ENCODE results near the gene PGBD2.
"Not testable (repeated sequence)": the region's sequence is repeated elsewhere in the genome, so short reads cannot be mapped to it uniquely, and the experiment has no call there.

Gene PGBD2

GRCh38 chr1:248925859-248926258 is 19.8 kb downstream of the PGBD2 start:
- DNase-seq (ENCODE audit: low read depth) = not testable (repeated sequence)

GRCh38 chr1:248926401-248927182 is 20.6 kb downstream of the PGBD2 start:
- peak; percentile 89 for DNase-seq (ENCODE audit: low read depth)

- DNase-seq (ENCODE audit: low read depth) = not testable (repeated sequence)
Observed at GRCh38 chr1:248927283-248927682, 21.2 kb downstream of the PGBD2 start.

- not testable (repeated sequence) for DNase-seq (ENCODE audit: low read depth)
Observed at GRCh38 chr1:248928122-248928521, 22.1 kb downstream of the PGBD2 start.

GRCh38 chr1:248930037-248930436 is 24.0 kb downstream of the PGBD2 start:
- not testable (repeated sequence) for DNase-seq (ENCODE audit: low read depth)

GRCh38 chr1:248938173-248938809 is 32.3 kb downstream of the PGBD2 start:
- DNase-seq (ENCODE audit: low read depth) = not testable (repeated sequence)

- not testable (repeated sequence) for DNase-seq (ENCODE audit: low read depth)
Observed at GRCh38 chr1:248944134-248944999, 38.3 kb downstream of the PGBD2 start.

- not testable (repeated sequence) for DNase-seq (ENCODE audit: low read depth)
Observed at GRCh38 chr1:248945000-248945423, 39.0 kb downstream of the PGBD2 start.

- peak; percentile 32 for DNase-seq (ENCODE audit: low read depth)
Observed at GRCh38 chr1:248945453-248945852, 39.4 kb downstream of the PGBD2 start.

- DNase-seq (ENCODE audit: low read depth) = not testable (repeated sequence)
Observed at GRCh38 chr1:248945856-248946416, 39.9 kb downstream of the PGBD2 start.
